Esophagus squamous epithelium (tissue), 4 donors: ENCODE results near the gene RPN2.

Source experiments
- CTCF ChIP-seq, 6 experiments: fragments of 450-650 bp in 4 of 6; fragments of 200-600 bp in 2 of 6; sonication (generic) in 2 of 6; IDR thresholded peaks; one replicate each; pipeline ENCODE4 v1.5.1; 2016 to 2019; ENCODE audit warnings: antibody characterized with exemption in 6 of 6, mild to moderate bottlenecking in 4 of 6, moderate library complexity in 4 of 6
- POLR2A ChIP-seq, 4 donors: fragments of 450-650 bp; IDR thresholded peaks; one replicate each; pipeline ENCODE4 v1.6.1; 2017; ENCODE audit warnings: antibody characterized with exemption in 4 of 4, mild to moderate bottlenecking in 4 of 4, moderate library complexity in 3 of 4

- no peak for TF ChIP-seq CTCF (IDR thresholded peaks at IDR 0.05)
- no peak for TF ChIP-seq POLR2A (IDR thresholded peaks at IDR 0.05)
Observed at GRCh38 chr20:37266940-37267666, 88.0 kb downstream of the RPN2 start.
